ENCODE results near the gene SEMA3A.
"Not testable (repeated sequence)": the region's sequence is repeated elsewhere in the genome, so short reads cannot be mapped to it uniquely, and the experiment has no call there.

SEMA3A gene

DNA sequence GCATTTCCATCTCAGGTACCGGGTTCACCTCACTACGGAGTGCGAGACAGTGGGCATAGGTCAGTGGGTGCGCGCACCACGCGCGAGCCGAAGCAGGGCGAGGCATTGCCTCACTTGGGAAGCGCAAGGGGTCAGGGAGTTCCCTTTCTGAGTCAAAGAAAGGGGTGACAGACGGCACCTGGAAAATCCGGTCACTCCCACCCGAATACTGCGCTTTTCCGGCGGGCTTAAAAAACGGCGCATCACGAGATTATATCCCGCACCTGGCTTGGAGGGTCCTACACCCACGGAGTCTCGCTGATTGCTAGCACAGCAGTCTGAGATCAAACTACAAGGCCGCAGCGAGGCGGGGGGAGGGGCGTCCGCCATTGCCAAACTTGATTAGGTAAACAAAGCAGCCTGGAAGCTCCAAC lies 132.1 kb downstream of the SEMA3A start:
- not testable (repeated sequence) for DNase-seq (ENCODE audit: low read depth in 2 of 2)

DNA sequence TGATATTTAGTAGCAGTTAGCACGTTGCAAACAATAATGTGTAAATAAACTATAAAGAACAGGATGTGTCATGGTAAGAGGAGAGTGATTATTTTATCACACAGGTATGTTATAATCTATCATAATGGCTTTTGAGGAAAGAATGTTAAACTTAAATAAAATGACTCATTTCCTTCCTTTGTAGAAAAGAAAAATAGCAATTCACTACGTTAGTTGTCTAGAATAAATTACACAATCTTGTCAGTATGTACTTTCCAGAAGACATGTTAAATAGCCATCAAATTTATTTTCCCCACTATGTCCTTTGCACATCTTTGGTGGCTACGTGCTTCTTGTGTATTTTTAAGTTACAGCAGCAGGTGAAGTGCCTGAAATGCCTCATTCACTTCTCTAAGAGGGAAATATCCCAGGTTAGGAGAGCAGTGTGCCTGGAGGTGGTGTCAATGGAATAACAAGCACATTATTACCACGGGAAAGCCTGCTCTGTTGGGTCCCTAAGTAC lies 133.8 kb downstream of the SEMA3A start:
- DNase-seq (ENCODE audit: low read depth in 2 of 2): no peak

DNA sequence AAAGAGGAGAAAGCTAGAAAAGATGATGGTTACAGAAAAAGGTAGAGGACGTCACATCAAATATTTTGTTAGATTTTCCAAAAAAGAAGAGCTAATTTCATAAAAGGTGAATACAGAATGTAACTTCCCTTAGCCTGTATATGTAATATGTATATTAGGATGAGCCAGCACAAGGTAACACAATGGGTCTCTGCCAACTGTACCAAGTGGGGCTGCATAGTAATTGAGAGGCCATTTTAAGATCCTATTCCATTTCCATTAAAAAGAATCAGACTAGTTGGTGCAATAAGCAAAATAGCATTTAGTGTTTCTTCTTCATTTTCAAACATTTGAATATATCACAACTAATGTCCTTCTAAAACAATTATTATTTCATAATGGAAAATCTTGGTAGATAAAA lies 134.6 kb downstream of the SEMA3A start:
- no peak for DNase-seq (ENCODE audit: low read depth in 2 of 2)

DNA sequence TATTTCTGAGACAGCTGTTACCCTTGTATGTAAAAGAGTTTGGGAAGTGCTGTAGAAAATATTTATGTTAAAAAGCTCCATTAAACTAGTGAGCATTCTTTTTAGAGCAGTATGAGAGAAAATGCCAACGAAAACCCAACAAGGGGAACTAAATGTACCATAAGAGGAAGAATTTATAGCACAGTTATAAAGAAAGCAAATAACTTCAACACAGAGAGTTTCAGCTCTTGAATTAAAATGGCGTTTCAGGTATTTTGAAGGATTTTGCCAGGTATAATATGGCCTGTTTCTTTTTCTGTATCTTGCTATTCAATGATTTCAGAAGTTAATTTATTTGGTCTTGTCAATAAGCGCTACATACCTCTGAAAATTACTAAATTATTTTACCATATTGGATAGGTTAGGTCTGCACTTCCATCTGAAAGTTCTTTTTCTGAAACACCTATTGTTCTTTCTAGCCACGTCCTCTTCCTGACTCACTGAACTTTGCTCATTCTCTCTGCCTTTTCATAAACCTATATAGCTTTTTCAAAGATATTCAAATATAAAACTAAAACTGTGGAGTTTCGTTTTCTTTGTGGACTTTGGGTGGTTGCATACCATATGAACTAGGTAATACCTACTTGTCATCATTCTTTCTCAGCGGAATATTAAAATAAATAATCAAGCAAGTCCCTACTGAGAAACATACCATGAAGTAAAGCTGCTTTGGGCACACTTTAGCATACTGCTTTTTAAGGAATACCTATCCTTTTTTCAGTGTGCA lies 136.1 kb downstream of the SEMA3A start:
- DNase-seq (ENCODE audit: low read depth in 2 of 2): no peak

DNA sequence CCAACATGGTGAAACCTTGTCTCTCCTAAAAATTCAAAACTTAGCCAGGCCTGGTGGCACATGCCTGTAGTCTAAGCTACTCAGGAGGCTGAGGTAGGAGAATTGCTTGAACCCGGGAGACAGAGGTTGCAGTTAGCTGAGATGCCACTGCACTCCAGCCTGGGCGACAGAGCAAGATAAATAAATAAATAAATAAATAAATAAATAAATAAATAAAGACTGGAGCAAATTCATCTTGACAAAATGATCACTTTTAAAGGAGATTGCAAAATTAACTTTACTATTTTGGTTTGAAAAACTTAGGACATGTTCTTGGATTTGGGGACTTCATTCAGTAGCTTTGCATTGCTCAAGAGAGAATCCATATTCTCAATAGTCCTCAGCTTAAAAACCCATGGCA lies 137.0 kb downstream of the SEMA3A start:
- DNase-seq (ENCODE audit: low read depth in 2 of 2): no peak

DNA sequence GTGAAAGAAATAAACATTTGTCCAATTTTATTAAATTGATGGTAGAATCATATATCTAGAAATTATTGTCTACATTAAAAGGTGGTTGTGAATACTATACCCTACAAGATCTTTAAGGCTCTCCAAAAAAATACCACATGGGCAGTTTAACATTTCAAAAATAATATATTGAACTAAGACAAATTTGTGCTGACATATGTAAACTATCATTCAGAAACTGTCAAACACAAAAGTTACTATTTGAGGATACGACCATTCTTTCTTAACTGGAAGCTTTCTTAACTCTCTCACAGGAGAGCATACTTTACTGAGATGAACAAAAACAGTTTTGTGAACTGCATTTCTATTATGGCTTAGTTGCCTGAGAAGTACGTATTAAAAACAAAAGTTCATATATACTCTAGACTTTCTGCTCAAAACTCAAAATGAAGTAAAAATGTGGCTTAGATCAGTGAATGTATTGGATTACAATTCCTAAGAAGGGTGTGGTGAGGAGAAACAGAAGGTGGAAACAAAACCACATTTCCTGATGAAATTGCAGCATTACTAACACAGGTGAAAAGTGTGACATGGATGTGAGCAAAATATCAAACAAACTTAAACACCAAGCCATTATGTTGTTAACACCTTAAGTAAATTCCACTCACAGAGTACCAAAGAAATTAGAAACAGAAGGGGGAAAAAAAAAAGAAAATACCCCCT lies 138.5 kb downstream of the SEMA3A start:
- no peak for DNase-seq (ENCODE audit: low read depth in 2 of 2)

DNA sequence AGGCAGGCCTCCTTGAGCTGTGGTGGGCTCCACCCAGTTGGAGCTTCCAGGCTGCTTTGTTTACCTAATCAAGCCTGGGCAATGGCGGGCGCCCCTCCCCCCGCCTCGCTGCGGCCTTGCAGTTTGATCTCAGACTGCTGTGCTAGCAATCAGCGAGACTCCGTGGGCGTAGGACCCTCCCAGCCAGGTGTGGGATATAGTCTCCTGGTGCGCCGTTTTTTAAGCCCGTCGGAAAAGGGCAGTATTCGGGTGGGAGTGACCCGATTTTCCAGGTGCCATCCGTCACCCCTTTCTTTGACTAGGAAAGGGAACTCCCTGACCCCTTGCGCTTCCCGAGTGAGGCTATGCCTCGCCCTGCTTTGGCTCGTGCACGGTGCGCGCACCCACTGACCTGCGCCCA lies 139.4 kb downstream of the SEMA3A start:
- DNase-seq (ENCODE audit: low read depth in 2 of 2): not testable (repeated sequence)

DNA sequence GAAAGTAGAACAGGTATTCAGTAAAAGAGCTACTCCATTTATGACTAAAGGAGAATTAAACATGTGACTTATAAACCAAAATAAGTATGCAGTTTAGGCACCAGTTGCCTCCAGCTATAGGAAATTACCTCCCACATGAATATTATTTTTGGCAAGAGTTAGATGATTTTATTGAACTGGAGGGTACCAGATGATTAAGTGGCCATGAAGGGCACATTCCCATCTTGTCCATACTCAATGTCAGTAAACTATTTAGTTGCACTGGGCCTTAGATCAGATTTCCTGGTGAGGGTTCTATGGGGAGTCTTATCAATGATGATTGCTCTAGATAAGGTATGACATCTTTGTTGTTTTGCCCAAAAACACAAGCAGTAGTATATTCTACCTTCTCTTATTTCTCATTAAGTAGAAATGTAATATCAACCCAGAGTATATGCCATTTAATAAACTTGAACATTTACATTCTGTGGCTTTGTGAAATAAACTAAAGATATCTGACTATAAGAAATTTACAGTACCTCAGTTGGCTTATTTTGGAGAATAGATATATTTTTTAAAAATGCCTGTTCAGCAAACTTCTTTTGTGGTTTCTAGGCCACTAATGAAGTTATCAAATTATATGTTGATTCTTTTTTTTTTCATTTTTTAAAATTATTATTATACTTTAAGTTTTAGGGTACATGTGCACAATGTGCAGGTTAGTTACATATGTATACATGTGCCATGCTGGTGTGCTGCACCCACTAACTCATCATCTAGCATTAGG lies 145.3 kb downstream of the SEMA3A start:
- DNase-seq (ENCODE audit: low read depth in 2 of 2): no peak

DNA sequence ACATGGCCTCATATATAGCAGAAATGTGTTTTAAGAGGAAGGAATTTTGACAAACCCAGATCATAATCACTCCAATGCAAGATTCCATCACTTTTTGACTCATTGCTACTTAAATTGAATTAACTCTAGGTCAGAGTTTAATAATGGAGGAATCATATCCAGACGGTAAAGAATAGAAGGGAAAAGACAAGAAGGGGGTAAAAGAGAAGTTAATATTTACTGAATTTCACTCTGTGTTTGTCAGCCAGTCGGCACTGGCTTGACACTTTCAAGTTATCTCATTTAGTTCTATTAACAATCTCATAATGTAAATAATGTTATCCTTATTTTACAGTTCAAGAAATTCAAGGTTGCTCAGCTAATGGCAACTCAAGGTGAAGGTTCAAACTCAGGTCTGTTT lies 147.5 kb downstream of the SEMA3A start:
- DNase-seq (ENCODE audit: low read depth in 2 of 2): no peak

DNA sequence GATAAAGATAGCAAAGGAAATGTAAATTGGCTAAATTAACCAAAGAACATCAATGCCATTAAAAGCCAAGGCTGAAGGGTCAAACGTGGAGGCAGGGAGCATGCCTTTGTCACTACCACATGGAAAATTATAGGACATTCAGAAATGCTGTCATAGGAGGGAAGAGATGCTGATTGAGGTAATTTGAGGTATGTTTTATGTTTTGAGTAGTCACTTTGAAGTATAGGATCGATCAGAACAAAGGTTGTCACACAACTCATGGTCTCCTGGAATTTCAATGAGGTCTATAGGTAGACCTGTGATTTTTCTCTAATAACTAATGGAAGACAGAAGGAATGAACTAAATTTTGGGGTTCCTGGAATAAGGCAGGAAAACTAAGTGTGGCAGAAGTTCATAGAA lies 149.8 kb downstream of the SEMA3A start:
- DNase-seq (ENCODE audit: low read depth in 2 of 2): no peak

DNA sequence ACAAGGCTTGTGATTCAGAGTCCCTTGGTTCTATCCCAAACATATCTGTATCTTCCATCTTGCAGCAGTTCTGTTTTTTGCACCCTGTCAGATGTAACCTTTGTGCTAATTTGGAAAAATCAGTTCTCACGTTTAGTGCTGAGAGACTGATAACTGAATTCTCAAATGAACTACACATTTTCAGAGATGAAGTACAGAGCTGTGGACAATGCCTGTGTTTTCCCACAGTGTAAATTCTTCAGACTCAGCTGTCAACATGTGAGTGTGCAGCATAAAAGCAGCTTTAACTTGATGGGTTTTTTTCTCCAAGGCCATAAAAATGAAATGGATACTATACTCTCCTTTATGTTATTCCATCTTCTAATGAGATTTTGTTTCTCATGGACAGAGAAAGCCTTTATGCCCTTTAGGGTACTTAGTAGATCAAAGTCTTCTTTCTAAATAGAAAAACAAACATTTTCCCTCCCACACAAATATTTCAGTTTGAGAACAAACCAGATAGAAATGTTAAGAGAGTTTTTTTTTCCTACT lies 150.9 kb downstream of the SEMA3A start:
- DNase-seq (ENCODE audit: low read depth in 2 of 2): no peak

DNA sequence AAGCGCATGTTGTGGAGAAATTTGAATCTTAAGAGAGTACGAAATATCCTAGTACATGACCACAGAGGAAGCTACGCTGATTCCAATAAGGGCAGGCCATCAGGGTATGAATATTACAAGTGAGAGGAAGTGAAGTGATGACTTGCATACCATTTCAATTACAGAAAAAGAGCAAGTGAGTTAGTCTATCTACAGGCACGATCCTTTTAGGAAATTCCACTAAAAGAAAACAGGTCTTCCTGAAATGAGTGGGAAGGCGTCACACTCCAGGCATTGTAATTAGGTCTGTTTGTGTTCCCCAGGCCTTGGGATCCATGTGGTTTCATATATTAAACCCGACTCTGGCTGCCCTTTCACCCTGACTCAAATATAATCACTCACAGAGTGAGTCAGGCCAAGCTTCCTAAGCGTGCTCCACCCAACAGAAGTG lies 152.5 kb downstream of the SEMA3A start:
- no peak for DNase-seq (ENCODE audit: low read depth in 2 of 2)

DNA sequence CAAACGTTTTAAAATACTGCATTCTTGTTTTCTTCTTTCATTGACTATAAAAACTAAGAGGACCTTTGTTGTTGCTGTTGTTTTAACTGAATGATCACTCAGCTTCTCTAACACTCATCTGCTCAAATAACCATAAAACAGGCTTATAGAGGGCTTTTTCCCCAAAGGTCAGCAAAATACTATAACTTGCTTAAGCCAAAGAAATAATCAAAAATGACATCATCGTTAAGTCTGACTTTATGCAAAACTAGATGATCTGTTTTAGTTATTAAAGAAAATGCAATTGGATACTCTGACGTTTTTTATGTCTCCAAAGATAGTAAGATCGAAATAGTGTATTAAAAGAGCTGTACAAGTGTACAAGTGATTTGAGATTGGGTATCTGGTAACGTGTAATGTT lies 152.9 kb downstream of the SEMA3A start:
- no peak for DNase-seq (ENCODE audit: low read depth in 2 of 2)

DNA sequence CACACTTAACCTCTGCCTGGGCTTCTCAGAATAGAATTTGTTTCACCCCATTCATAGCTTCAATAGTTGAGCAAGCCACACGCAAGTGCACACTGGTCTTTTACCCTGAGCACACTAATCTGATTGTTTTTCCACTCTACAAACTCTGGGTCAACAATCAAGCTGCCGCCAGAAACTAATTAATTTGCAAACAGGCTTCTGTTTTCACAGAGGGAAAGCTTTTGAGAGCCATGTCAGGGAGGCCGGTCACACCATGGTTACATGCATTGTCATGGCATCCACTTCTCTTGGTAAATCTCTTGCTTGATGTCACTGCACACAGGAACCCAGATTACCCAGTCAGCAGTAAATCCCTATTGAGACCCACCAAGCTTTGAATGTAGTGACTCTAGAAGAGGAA lies 154.2 kb downstream of the SEMA3A start:
- no peak for DNase-seq (ENCODE audit: low read depth in 2 of 2)

DNA sequence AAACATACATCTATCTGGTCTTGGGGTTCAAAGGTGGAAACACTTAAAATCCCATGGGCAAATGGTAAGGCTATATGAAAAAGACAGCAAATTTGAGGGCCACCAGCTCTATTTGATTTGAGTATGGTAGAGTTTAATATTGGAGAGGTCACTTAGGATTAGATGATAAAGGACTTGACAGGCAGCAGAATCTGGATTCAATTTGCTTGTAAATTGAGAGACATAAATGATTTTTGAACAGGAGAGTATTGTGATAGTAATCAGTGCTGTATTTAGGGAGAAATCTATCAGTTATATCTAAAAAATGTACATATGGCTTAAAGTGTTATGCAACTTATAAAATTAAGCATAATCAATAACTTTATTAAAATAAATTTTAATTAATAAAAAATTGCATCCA lies 155.2 kb downstream of the SEMA3A start:
- no peak for DNase-seq (ENCODE audit: low read depth in 2 of 2)

DNA sequence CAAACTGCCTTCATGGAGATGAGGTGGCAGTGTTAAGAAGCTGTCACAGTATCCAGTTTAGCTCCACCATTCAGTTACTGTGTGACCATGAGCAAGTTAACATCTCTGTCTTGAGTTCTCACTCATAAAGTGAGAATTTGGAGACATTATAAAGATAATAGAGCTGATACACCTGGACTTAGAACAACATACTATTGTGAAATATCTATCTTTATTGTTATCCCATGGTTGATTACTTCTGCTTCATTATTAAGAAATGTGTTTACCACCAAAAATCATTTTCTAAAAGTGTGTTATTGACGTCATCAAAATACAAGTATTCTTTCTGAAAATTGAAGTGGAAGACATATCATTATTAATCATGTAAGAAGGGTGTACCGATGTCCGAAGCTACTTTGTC lies 166.9 kb downstream of the SEMA3A start:
- no peak for DNase-seq (ENCODE audit: low read depth in 2 of 2)

DNA sequence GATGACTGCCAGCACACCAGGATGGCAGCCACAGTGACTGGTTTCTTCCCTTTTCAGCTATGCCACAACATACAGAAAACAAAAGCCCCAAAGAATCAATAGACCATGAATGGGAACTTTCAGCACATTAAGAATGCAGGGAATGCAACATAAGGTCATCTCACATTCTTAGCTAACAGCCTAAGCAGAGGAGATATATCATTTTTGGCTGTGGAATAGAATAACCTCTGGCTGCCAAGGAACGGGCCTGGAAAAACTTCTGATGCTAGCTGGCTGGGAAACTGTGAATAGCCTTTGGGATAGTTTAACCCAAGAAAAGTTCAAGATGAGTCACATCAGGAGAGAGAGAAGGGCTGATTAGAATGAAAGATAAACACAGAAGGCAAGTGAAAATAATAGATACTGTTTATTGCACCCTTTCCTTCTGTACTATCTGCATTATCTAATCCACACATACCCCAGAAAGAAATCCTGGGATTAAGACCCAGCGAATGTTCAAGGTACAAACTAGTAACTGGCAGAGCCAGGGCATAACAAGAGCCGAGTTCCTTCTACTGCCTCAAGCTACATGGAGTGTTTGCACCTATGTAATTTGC lies 169.2 kb downstream of the SEMA3A start:
- no peak for DNase-seq (ENCODE audit: low read depth in 2 of 2)

DNA sequence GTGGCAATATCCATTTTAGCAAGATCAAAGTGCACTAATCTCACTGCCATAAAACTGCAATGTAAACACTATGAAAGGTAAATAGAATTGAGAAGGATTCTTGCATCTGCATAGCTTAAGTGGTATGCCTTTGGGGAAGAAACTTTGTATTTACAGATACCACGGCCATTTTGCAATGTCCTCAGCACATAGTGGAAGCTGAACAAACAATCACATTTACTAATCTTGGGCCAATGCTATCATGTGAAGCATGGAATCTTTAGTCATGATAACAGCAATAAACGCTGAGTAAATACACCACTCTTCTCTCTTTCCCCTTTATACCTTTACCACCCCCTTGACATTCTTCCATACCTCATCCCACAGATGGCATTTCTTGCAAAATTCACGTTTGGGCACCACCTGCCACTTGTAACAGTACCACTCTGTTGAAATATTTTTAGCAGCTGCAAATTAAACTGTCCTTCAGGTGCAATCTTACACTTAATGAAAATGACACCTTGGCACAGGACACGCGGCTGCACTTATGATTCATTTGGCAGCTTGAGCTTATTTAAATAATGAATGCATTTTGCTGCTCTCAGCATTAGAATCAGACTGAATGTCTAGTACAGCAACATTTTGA lies 171.8 kb downstream of the SEMA3A start:
- DNase-seq (ENCODE audit: low read depth in 2 of 2): no peak

DNA sequence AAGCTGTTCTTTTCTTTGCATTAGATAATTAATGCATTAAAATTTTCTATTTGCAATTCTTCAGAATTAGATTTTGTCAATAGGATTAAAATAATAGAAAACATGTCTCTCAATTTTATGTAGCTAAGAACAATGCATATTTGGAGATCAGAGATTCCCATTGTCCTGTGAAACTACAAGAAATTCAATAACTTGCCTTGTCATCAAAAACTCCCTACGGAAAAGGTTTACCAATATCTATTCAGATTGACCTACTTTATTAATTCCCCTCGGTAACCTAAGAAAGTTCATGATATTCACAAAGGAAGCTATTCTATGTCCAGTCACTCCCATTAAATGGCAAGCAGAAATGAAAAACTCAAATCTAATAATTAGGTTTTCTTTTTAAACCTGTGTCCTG lies 172.6 kb downstream of the SEMA3A start:
- DNase-seq (ENCODE audit: low read depth in 2 of 2): no peak

DNA sequence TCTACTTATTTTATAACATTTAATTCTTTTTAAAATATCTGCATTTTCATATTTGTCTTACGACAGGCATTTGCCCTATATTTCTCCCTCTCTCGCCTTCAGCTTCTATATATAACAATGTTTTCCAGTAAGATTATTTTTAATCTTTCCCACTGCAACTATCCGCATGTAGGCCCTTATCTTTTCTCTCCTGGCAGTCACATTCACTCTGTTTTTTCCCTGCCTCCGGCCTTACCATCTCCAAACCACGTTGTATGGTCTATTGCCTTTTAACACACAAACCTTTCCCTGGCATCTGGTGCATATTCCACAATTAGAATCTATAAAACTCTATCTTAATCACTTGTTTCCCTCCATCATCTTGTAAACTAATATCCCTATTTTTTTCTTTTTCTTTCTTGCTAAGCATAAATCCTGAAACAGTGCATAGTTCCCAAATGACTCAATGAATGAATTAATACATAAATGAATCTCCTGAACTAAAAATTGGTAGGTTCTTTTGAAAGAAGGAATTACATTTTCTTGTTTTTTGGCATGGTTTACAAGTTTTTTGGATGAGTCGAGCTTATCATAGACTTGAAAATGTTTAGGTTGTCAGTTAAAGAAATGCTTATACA lies 173.2 kb downstream of the SEMA3A start:
- DNase-seq (ENCODE audit: low read depth in 2 of 2): no peak

DNA sequence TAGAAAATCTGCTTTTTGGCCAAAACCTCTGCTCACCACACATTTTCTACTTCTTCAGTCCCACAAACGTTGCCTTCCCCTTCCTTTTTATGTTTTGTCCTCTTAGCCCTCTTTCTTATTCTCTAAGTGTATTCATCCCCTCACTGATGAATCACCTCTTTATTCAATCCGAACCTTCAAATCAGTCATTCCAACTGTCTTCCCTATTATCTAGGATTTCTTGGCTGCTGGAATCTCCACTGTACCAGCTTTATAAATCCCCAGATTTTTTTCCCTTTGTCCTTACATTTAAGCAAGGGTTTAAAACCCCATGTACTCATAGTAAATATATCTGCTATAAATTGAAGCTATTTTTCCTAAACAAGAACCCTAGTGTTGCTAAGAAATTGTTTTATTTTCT lies 176.9 kb downstream of the SEMA3A start:
- DNase-seq (ENCODE audit: low read depth in 2 of 2): no peak

All from stimulated activated CD8-positive, alpha-beta memory T cell treated with anti-CD3 and anti-CD28 coated beads, Interleukin-2, amount 100 ng/mL, for 48 hours (primary cell).